IPS DF 6.9 (cell line): ENCODE data around the gene NUDCD3.

ENCODE experiments used
- DNase-seq: peaks from one replicate; pipeline ENCODE4 v3.0.0-alpha.2; 2013; ENCODE audit warnings: low read depth, low spot score
- H3K27ac ChIP-seq: one replicate; pipeline ENCODE4 v1.5.1; 2013; ENCODE audit warnings: low read length, control low read depth
- H3K27me3 ChIP-seq: 2 replicates; pipeline ENCODE4 v1.6.1; 2013; ENCODE audit warnings: mild to moderate bottlenecking, low read length; ENCODE audit not compliant: control insufficient read depth, insufficient read depth
- H3K36me3 ChIP-seq: 2 replicates; pipeline ENCODE4 v1.6.1; 2013; ENCODE audit warnings: low read length; ENCODE audit not compliant: control insufficient read depth, insufficient read depth
- H3K4me1 ChIP-seq: 2 replicates; pipeline ENCODE4 v1.6.1; 2013; ENCODE audit warnings: low read length; ENCODE audit not compliant: control insufficient read depth, insufficient read depth
- H3K4me3 ChIP-seq: 2 replicates; pipeline ENCODE4 v1.5.1; 2013; ENCODE audit warnings: mild to moderate bottlenecking, low read length
- H3K9me3 ChIP-seq: 2 replicates; pipeline ENCODE4 v1.6.1; 2013; ENCODE audit warnings: low read length, inconsistent platforms; ENCODE audit not compliant: control insufficient read depth, insufficient read depth
- WGBS: extraction: QIAGEN DNeasy Blood & Tissue Kit; methylation state at CpG from one replicate; pipeline ENCODE4 v1.1.7; 2013; ENCODE audit warnings: mixed read lengths, missing lambda C conversion rate; ENCODE audit not compliant: insufficient read length, insufficient coverage; 5-methylcytosine and 5-hydroxymethylcytosine counted together

NUDCD3 gene

DNA sequence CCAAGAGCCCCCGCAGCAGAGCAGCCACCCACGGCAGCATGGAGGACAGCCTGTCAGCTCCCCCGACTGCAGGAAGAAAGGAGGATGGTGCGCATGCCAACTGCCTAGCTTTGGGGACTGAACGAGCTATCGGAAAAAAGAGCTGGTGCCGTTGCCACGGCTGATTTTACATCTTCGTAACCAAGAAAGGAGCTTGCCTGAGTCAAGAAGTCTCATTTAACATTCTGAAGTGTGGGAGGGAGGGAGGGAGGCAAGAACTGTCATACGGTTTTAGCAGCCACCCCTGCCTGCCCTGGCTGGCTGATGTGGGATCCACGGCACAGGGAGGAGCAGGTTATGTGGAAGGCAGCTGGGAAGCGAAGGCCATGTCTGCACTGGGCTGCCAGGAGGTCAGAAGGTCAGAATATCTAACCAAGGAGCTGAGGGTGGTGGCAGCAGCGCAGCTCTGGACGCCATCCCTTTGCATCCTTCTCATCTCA is 90.4 kb downstream of the NUDCD3 start:
- H3K36me3 ChIP-seq = no peaks in the 10 kb centered on the region
- WGBS = no CpG with 5 or more reads among the region's 14 CpGs
- H3K27me3 ChIP-seq = no peaks in the 10 kb centered on the region
- no peak overlapping the region for H3K27ac ChIP-seq
- H3K4me3 ChIP-seq = no peak overlapping the region
- no peak for DNase-seq
- no peaks in the 10 kb centered on the region for H3K9me3 ChIP-seq
- H3K4me1 ChIP-seq = no peaks in the 10 kb centered on the region

DNA sequence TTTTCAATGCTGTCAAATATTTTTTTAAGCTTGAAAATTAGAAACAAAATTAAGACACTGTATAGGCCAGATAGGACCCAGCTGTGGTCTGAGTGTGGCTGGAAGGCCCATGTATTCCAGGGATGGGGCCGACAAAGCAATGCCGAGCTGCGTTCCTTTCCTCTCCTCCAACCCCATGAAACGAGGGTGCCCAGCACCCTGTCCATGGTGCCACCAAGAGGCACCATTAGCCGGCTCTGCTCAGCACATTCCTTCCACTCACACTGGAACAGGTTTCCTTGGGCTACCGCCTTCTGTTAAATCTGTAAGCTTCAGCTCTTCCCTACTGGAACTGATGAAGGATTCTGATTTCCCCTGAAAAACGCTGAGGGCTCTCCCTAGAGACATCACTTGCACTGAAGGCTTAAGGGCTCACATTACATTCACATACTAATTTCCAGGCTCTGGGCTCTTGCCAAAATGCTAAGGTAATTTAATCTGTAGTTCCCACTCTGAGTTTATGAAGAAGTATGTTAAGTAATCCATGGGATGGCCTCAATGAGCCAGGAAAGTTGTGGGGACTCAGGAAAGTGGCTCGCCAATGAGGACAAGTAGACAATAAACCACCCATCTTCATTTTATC is 91.4 kb downstream of the NUDCD3 start:
- no CpG with 5 or more reads among the region's 8 CpGs for WGBS

DNA sequence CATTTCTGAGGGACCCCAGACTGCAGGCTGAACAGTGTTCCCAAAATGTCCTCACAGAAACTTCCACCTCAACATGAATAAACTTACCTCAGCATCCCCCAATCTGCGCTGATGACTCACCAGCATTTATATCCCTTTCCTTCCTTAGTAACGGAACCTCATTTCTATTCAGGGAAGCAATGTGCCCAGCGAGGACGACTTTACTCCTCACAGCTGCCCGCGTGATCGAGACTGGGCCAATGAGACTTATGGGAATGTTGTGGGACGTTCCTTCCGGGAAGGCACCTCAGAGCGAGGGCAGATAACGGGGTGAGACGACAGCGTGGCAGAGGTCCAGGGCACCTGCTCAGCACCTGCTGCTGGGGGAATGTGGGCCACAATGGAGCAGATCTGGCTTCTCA is 91.9 kb downstream of the NUDCD3 start:
- no peaks in the 10 kb centered on the region for H3K4me1 ChIP-seq
- H3K36me3 ChIP-seq = no peaks in the 10 kb centered on the region
- H3K27me3 ChIP-seq = no peaks in the 10 kb centered on the region
- H3K27ac ChIP-seq = no peak overlapping the region
- H3K4me3 ChIP-seq = no peak overlapping the region
- DNase-seq = no peak
- no CpG with 5 or more reads among the region's 13 CpGs for WGBS
- H3K9me3 ChIP-seq = no peaks in the 10 kb centered on the region

More for the DNA sequence above, 91.4 kb downstream of the NUDCD3 start:
- Histone ChIP-seq H3K4me1 (no peaks in the 10 kb centered on the region), H3K9me3 (no peaks in the 10 kb centered on the region), H3K27me3 (no peaks in the 10 kb centered on the region), H3K27ac (no peak overlapping the region), H3K36me3 (no peaks in the 10 kb centered on the region), H3K4me3 (no peak overlapping the region)
- no peak for DNase-seq

DNA sequence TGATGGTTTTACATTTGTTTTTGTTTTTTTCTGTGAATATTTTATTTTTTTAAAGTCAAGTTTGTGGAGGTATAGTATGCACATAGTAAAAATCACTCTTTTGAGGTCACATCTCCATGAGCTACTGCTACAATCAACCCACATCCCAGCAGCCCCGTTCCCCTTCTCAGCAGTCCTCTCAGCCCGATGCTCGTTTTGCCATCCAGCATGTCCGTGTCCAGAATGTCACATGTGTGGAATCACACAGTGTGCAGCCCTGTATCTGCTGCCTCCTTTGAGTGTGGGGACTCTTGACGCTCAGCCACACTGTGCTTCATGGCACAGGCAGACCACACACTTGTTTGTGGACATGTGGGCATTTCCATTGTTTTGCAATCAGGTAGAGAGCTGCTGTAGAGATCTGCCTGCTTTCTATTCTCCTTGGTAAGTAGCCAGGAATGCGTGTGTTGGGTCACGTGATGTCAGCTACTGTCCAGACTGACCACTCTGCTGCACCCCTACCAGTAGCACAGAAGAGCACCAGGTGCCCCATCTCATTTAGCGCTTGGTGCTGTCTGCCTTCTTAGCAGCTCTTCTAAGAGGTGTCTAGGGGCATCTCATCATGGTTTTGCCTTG is 93.4 kb downstream of the NUDCD3 start:
- H3K9me3 ChIP-seq = no peaks in the 10 kb centered on the region
- H3K27me3 ChIP-seq = no peaks in the 10 kb centered on the region
- H3K4me3 ChIP-seq = no peak overlapping the region
- peaks cover 1% of the 10 kb centered on the region; the same call in 1 of the 2 replicates for H3K36me3 ChIP-seq
- no peaks in the 10 kb centered on the region for H3K4me1 ChIP-seq
- no CpG with 5 or more reads among the region's 8 CpGs for WGBS
- no peak for DNase-seq
- H3K27ac ChIP-seq = no peak overlapping the region

DNA sequence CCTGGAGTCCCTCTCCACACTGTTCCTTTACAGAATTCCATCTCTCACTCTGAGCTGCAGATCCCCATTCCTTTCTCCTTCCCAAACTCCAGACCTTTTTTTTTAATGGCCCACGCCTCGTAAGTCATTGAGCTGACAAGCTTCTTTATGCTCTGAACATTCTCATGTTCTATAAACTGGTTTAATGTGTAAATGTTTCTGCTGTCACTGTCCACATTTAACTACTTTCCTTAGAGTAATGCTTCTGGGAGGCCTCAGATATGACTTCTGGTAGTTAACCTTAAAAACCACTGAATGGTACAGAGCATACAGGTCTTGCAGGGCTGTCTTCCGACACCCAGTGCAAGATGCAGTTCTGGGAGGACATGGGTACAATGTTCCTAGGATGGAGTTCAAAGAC is 94.0 kb downstream of the NUDCD3 start:
- Histone ChIP-seq H3K27ac (no peak overlapping the region), H3K4me1 (no peaks in the 10 kb centered on the region), H3K36me3 (peaks cover 3% of the 10 kb centered on the region; the same call in 1 of the 2 replicates), H3K4me3 (no peak overlapping the region), H3K9me3 (no peaks in the 10 kb centered on the region), H3K27me3 (no peaks in the 10 kb centered on the region)
- DNase-seq = no peak
- no CpG with 5 or more reads among the region's 3 CpGs for WGBS

DNA sequence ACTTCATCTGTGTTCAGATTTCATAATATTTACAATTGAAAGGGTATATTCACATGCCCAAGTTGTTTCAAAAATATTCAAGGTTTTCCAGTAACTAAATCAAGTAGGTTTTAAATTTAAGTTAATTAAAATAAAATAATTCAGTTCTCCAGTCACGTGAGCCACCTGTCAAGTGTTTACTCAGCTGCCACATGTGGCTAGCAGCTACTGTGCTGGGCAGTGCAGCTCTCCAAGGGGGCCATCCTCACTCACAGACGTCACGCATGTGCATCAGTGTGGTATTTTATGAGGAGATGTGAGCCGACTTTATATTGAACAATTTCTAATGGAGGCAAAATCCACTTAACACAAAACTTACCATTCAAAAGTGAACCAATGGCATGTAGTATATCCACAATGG is 95.4 kb downstream of the NUDCD3 start:
- no CpG with 5 or more reads among the region's 4 CpGs for WGBS
- Histone ChIP-seq H3K36me3 (peaks cover 3% of the 10 kb centered on the region; the same call in 1 of the 2 replicates), H3K4me3 (no peak overlapping the region), H3K4me1 (no peaks in the 10 kb centered on the region), H3K9me3 (no peaks in the 10 kb centered on the region), H3K27ac (no peak overlapping the region), H3K27me3 (no peaks in the 10 kb centered on the region)
- DNase-seq = no peak

DNA sequence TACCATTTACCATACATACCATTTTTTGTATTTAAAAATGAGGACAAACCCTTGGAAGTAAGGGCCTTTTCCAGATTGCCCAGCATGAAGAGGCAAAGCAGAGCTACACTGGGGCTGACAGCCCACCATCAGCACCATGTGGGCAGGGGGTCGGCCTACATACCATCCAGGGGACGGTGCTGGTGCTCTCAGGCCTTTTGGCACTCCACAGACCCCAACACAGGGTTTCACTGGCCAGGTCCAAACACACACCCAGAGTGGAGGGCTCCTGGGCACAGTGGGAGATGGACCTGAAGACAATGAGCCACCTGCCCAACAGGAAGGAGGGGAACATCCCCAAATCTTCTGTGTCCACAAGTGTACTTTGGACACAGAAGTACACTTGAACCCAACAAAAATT is 95.8 kb downstream of the NUDCD3 start:
- WGBS = no CpG with 5 or more reads among the region's 2 CpGs
- DNase-seq = no peak
- Histone ChIP-seq H3K4me1 (no peaks in the 10 kb centered on the region), H3K4me3 (no peak overlapping the region), H3K9me3 (no peaks in the 10 kb centered on the region), H3K27ac (no peak overlapping the region), H3K36me3 (peaks cover 3% of the 10 kb centered on the region; the same call in 1 of the 2 replicates), H3K27me3 (no peaks in the 10 kb centered on the region)

DNA sequence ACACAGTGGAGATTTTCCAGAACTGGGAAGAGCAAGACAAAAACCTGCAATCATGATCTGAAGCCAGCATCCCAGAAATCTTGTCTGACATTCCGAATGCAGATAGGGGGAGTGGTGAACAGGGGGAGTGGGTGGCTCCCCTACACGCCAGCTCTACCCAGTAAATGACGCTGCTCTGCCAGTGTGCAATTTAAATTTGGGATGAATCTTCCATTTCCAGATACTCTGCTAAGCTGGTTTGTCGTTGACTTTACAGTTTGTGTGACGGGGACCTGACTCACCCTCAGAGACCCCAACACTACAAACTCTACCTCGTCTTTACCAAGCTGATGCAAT is 96.4 kb downstream of the NUDCD3 start:
- no peak for DNase-seq
- Histone ChIP-seq H3K36me3 (peaks cover 4% of the 10 kb centered on the region; the same call in 1 of the 2 replicates), H3K27ac (no peak overlapping the region), H3K4me1 (no peaks in the 10 kb centered on the region), H3K9me3 (no peaks in the 10 kb centered on the region), H3K4me3 (no peak overlapping the region), H3K27me3 (no peaks in the 10 kb centered on the region)
- WGBS = no CpG with 5 or more reads among the region's 6 CpGs

DNA sequence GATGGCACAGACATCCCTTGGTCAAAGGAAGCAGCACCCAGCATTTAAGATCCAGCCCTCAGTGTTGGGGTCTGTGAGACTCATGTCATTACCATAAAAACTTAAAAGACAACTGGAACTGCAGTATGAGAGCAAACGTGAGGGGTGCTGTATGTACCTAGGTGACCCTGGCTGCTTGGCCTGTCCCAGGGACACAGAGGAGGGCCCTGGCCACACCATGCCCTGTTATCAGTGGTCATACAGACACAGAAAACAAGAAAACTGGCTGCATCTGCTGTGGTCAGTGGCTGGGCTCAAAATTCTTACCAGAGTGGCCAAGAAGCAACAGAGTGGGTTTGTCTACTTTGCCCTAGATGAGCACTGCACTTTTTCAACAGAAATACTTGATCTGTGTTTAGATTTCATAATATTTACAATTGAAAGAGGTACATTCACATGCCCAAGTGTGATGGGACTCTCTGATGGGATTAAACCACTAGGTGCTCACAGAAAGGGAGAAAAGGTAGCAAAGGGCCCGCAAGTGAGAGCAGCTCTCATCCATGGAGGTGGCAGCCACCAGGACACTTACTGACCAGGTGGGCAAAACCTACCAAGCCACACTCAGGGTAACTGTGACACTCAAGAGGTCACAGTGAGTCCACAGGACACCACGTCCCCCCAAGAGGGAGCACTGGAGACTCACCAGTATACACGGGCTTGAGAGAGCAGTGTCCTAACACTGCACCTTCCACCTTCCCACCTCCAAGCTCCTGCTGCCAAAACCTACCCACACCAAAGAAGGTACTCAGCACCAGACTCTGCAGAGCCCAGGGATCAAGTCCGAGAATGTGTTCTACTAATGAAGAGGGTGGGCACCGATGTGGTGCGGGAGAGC is 97.0 kb downstream of the NUDCD3 start:
- H3K4me3 ChIP-seq = no peak overlapping the region
- H3K9me3 ChIP-seq = no peaks in the 10 kb centered on the region
- no peak for DNase-seq
- no CpG with 5 or more reads among the region's 7 CpGs for WGBS
- H3K4me1 ChIP-seq = no peaks in the 10 kb centered on the region
- H3K27me3 ChIP-seq = no peaks in the 10 kb centered on the region
- H3K36me3 ChIP-seq = peaks cover 6% of the 10 kb centered on the region; the same call in 1 of the 2 replicates
- H3K27ac ChIP-seq = no peak overlapping the region

DNA sequence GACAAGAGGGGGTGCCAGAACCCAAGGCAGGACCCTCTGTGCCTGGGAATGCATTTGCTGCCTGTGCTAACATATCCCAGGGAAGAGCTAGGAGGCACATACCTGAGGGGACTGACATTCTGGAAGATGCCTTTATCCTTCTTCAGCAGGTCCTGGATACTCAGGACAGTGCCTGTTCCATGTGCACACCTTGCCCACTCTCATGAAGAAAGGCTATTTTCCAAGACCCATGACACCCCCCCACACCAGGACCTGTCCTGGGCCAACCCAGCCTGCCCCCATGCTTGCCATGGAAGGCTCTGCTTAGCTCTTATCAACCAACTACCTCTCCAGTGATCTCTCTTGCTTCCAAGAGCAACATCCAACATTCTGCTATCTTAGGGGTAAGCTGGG is 97.8 kb downstream of the NUDCD3 start:
- Histone ChIP-seq H3K4me1 (no peaks in the 10 kb centered on the region), H3K36me3 (peaks cover 6% of the 10 kb centered on the region; the same call in 1 of the 2 replicates), H3K27ac (no peak overlapping the region), H3K4me3 (no peak overlapping the region), H3K9me3 (no peaks in the 10 kb centered on the region), H3K27me3 (no peaks in the 10 kb centered on the region)
- DNase-seq = no peak
